ENCODE results near the gene RGS3.

The RGS3 gene

GRCh38 chr9:113562653-113563381, 99.3 kb downstream of the RGS3 start:
- no peak overlapping the region for H3K4me3 ChIP-seq (ENCODE audit: low read length)
- no peak for DNase-seq (ENCODE audit: low read depth, low spot score)

GRCh38 chr9:113563826-113564497, 100.4 kb downstream of the RGS3 start:
- no peak for DNase-seq (ENCODE audit: low read depth, low spot score)
- no peak overlapping the region for H3K4me3 ChIP-seq (ENCODE audit: low read length)

GRCh38 chr9:113564498-113565237, 101.1 kb downstream of the RGS3 start:
- no peak for DNase-seq (ENCODE audit: low read depth, low spot score)

GRCh38 chr9:113566016-113566711, 102.6 kb downstream of the RGS3 start:
- H3K4me3 ChIP-seq (ENCODE audit: low read length): no peak overlapping the region
- no peak for DNase-seq (ENCODE audit: low read depth, low spot score)

More at GRCh38 chr9:113564498-113565237, 101.1 kb downstream of the RGS3 start:
- H3K4me3 ChIP-seq (ENCODE audit: low read length): no peak overlapping the region

GRCh38 chr9:113566712-113567071, 103.2 kb downstream of the RGS3 start:
- DNase-seq (ENCODE audit: low read depth, low spot score): no peak
- no peak overlapping the region for H3K4me3 ChIP-seq (ENCODE audit: low read length)

- H3K4me3 ChIP-seq (ENCODE audit: low read length): no peak overlapping the region
- DNase-seq (ENCODE audit: low read depth, low spot score): no peak
Measured at GRCh38 chr9:113567361-113568080, 104.0 kb downstream of the RGS3 start.

GRCh38 chr9:113568081-113568435, 104.5 kb downstream of the RGS3 start:
- H3K4me3 ChIP-seq (ENCODE audit: low read length): no peak overlapping the region
- DNase-seq (ENCODE audit: low read depth, low spot score): no peak

- no peak for DNase-seq (ENCODE audit: low read depth, low spot score)
- H3K4me3 ChIP-seq (ENCODE audit: low read length): no peak overlapping the region
Measured at GRCh38 chr9:113568571-113569321, 105.2 kb downstream of the RGS3 start.

- H3K4me3 ChIP-seq (ENCODE audit: low read length): no peak overlapping the region
- DNase-seq (ENCODE audit: low read depth, low spot score): no peak
Measured at GRCh38 chr9:113569472-113570060, 106.0 kb downstream of the RGS3 start.

- no peak overlapping the region for H3K4me3 ChIP-seq (ENCODE audit: low read length)
- DNase-seq (ENCODE audit: low read depth, low spot score): no peak
Measured at GRCh38 chr9:113570106-113570505, 106.6 kb downstream of the RGS3 start.

GRCh38 chr9:113570749-113571711, 107.5 kb downstream of the RGS3 start:
- no peak overlapping the region for H3K4me3 ChIP-seq (ENCODE audit: low read length)

GRCh38 chr9:113572076-113572861, 108.7 kb downstream of the RGS3 start:
- DNase-seq (ENCODE audit: low read depth, low spot score): no peak
- H3K4me3 ChIP-seq (ENCODE audit: low read length): no peak overlapping the region

More at GRCh38 chr9:113570749-113571711, 107.5 kb downstream of the RGS3 start:
- DNase-seq (ENCODE audit: low read depth, low spot score): no peak

- DNase-seq (ENCODE audit: low read depth, low spot score): no peak
- no peak overlapping the region for H3K4me3 ChIP-seq (ENCODE audit: low read length)
Measured at GRCh38 chr9:113573046-113573958, 109.8 kb downstream of the RGS3 start.

- H3K4me3 ChIP-seq (ENCODE audit: low read length): no peak overlapping the region
- no peak for DNase-seq (ENCODE audit: low read depth, low spot score)
Measured at GRCh38 chr9:113573959-113574352, 110.4 kb downstream of the RGS3 start.

Measured in Jurkat, Clone E6-1 (cell line).